ENCODE results near the gene PDCD11. TPM values are rescaled to one million over a fixed set of nuclear protein-coding genes. Genes with fewer than 3 reads are reported as not detected.
A peak's percentile ranks its signal among the peaks of the same experiment; 100 is the strongest.

The PDCD11 gene
- total RNA-seq, 3 donors from 2014 or later (not counting 1 experiment from before 2014, with no cell fraction given) = 25.5 to 30.9 (median 29.5) TPM

DNA sequence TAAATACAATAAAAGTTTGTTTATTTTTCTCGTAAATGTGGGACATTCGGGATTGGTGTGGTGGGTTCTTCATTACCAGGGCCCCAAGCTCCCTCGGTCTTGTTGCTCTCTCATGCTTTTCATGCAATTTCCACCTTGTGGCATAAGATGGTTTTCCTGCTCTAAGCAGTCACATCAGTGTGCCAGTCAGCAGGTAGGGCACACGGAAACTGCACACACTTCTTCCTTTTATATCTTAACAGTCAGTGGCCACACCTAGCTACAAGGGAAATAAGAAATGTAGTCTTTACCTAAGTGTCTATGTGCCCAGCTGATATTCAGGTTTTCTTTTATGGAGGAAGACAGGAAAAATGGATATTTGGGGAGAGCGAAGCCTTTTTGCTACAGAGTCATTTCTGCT lies 22.2 kb upstream of the PDCD11 start:
- ATAC-seq = no peak

DNA sequence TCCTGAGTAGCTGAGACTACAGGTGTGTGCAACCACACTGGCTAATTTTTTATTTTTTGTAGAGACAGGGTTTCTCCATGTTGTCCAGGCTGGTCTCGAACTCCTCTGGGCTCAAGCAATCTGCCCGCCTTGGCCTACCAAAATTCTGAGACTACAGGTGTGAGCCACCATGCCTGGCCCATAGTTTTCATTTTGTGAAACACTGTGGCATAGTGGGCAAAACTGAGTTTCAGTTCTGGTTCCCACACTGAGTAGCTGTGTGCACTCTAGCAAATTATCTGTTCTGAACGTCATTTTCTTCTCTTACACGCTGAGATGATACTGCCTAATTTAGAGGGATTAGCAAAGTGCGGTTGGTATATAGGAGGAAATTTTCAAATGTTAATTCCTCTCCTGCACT lies 13.7 kb upstream of the PDCD11 start:
- DNase-seq = no peak
- peaks cover 55% of the 10 kb centered on the region for H3K36me3 ChIP-seq (ENCODE audit: control insufficient read depth, insufficient read depth, low read length)
- ATAC-seq = no peak
- no peaks in the 10 kb centered on the region for H3K4me1 ChIP-seq (ENCODE audit: control insufficient read depth, insufficient read depth, low read length)
- no peaks in the 10 kb centered on the region for H3K27me3 Mint-ChIP-seq (ENCODE audit: low read depth in 2 of 2)
- H3K4me1 Mint-ChIP-seq = no peaks in the 10 kb centered on the region
- H3K27me3 ChIP-seq (ENCODE audit: control insufficient read depth, insufficient read depth, low read length) = no peaks in the 10 kb centered on the region
- H3K9me3 Mint-ChIP-seq = no peaks in the 10 kb centered on the region
- H3K4me3 Mint-ChIP-seq = no peak overlapping the region
- H3K9me3 ChIP-seq (ENCODE audit: control insufficient read depth, insufficient read depth, low read length) = no peaks in the 10 kb centered on the region
- no peak overlapping the region for H3K4me3 ChIP-seq (ENCODE audit: low read length)
- WGBS (ENCODE audit: insufficient coverage) = 89% methylated on average over 3 of the region's 5 CpGs
- peaks cover 8% of the 10 kb centered on the region for H3K36me3 Mint-ChIP-seq
- no peak overlapping the region for H3K27ac ChIP-seq (ENCODE audit: low read length)
- intact Hi-C loops (cut with micrococcal nuclease) = no loop called here
- TF ChIP-seq CTCF (IDR thresholded peaks at IDR 0.05) = no peak
- no peak overlapping the region for H3K27ac Mint-ChIP-seq

More for the DNA sequence above, 22.2 kb upstream of the PDCD11 start:
- 97% methylated on average over 4 of the region's 5 CpGs for WGBS (ENCODE audit: insufficient coverage)
- DNase-seq = no peak
- Histone ChIP-seq H3K4me3 (ENCODE audit: low read length) (no peak overlapping the region), H3K4me1 (ENCODE audit: control insufficient read depth, insufficient read depth, low read length) (peaks cover 7% of the 10 kb centered on the region), H3K27ac (ENCODE audit: low read length) (no peak overlapping the region), H3K36me3 (ENCODE audit: control insufficient read depth, insufficient read depth, low read length) (peaks cover 37% of the 10 kb centered on the region), H3K27me3 (ENCODE audit: control insufficient read depth, insufficient read depth, low read length) (no peaks in the 10 kb centered on the region), H3K9me3 (ENCODE audit: control insufficient read depth, insufficient read depth, low read length) (no peaks in the 10 kb centered on the region)
- H3K4me3 Mint-ChIP-seq = no peak overlapping the region
- H3K27ac Mint-ChIP-seq = no peak overlapping the region
- intact Hi-C loops (cut with micrococcal nuclease) = no loop called here
- TF ChIP-seq CTCF (IDR thresholded peaks at IDR 0.05) = no peak
- H3K4me1 Mint-ChIP-seq = peaks cover 11 to 20% of the 10 kb centered on the region in 2 donors
- H3K9me3 Mint-ChIP-seq = no peaks in the 10 kb centered on the region
- peaks cover 15% of the 10 kb centered on the region for H3K36me3 Mint-ChIP-seq
- no peaks in the 10 kb centered on the region for H3K27me3 Mint-ChIP-seq (ENCODE audit: low read depth in 2 of 2)

DNA sequence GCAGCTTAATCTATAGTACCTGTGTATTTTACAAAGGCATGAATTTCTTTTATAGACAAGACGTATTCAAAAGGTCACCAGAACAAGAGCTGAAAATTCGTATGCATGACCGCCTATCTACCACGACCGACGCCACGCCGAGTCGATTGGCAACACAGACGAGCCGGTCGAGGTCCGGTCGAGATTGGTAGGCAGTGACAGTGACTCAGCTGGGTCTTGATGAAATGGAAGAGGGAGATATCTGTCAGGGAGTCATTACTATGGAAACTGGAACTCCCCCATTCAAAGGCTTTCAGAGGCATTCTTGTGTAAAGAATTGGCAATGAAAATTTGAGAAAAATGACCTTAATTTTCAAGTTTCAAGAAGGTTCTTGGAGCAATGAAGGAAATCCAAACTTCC lies 2.2 kb upstream of the PDCD11 start:
- no peak for ATAC-seq
- Histone ChIP-seq H3K27ac (ENCODE audit: low read length) (no peak overlapping the region), H3K9me3 (ENCODE audit: control insufficient read depth, insufficient read depth, low read length) (no peaks in the 10 kb centered on the region), H3K4me1 (ENCODE audit: control insufficient read depth, insufficient read depth, low read length) (peaks cover 20% of the 10 kb centered on the region), H3K4me3 (ENCODE audit: low read length) (no peak overlapping the region), H3K36me3 (ENCODE audit: control insufficient read depth, insufficient read depth, low read length) (peaks cover 19% of the 10 kb centered on the region), H3K27me3 (ENCODE audit: control insufficient read depth, insufficient read depth, low read length) (no peaks in the 10 kb centered on the region)
- Mint-ChIP-seq H3K4me1 (peaks cover 43 to 45% of the 10 kb centered on the region in 2 donors), H3K27me3 (ENCODE audit: low read depth in 2 of 2) (no peaks in the 10 kb centered on the region), H3K9me3 (no peaks in the 10 kb centered on the region), H3K4me3 (peak overlapping the region; percentile 54), H3K27ac (peak overlapping the region in 1 of 2 donors; percentile 43), H3K36me3 (no peaks in the 10 kb centered on the region)
- no peak for TF ChIP-seq CTCF (IDR thresholded peaks at IDR 0.05)
- no peak for DNase-seq
- 87% methylated on average over 14 of the region's 14 CpGs for WGBS (ENCODE audit: insufficient coverage)
- intact Hi-C loops (cut with micrococcal nuclease) = no loop called here

GRCh38 chr10:103395754-103396066 lies 716 bp upstream of the PDCD11 start:
- Mint-ChIP-seq H3K4me3 (peak overlapping the region; percentile 99), H3K27ac (peak overlapping the region; percentile 96 to 98), H3K4me1 (peaks cover 43 to 45% of the 10 kb centered on the region in 2 donors), H3K36me3 (no peaks in the 10 kb centered on the region), H3K9me3 (no peaks in the 10 kb centered on the region), H3K27me3 (ENCODE audit: low read depth in 2 of 2) (no peaks in the 10 kb centered on the region)
- no peaks in the 10 kb centered on the region for H3K27me3 ChIP-seq (ENCODE audit: control insufficient read depth, insufficient read depth, low read length)
- peak overlapping the region; percentile 50 for H3K27ac ChIP-seq (ENCODE audit: low read length)
- peaks cover 20% of the 10 kb centered on the region for H3K4me1 ChIP-seq (ENCODE audit: control insufficient read depth, insufficient read depth, low read length)
- intact Hi-C loops (cut with micrococcal nuclease) = loop anchor here (1.0 kb wide), 1 partner anchor 28 kb away; the partner anchor contains the start of gene TAF5
- DNase-seq (no peak), ATAC-seq (no peak)
- 6% methylated on average over 11 of the region's 11 CpGs for WGBS (ENCODE audit: insufficient coverage)
- TF ChIP-seq CTCF (IDR thresholded peaks at IDR 0.05) = no peak
- no peaks in the 10 kb centered on the region for H3K9me3 ChIP-seq (ENCODE audit: control insufficient read depth, insufficient read depth, low read length)
- H3K4me3 ChIP-seq (ENCODE audit: low read length) = peak overlapping the region; percentile 82
- H3K36me3 ChIP-seq (ENCODE audit: control insufficient read depth, insufficient read depth, low read length) = peaks cover 19% of the 10 kb centered on the region
